Measurements from ENCODE around the gene C12orf76. TPM values are rescaled to one million over a fixed set of nuclear protein-coding genes. Genes with fewer than 3 reads are reported as not detected.
A peak's percentile ranks its signal among the peaks of the same experiment; 100 is the strongest.

C12orf76 gene
- total and polyA plus RNA-seq, 9 of the 15 experiments (the other 6 are each of a cell fraction or from before 2014, with no cell fraction given), result 6.3 to 38.6 (median 12.3) TPM

DNA sequence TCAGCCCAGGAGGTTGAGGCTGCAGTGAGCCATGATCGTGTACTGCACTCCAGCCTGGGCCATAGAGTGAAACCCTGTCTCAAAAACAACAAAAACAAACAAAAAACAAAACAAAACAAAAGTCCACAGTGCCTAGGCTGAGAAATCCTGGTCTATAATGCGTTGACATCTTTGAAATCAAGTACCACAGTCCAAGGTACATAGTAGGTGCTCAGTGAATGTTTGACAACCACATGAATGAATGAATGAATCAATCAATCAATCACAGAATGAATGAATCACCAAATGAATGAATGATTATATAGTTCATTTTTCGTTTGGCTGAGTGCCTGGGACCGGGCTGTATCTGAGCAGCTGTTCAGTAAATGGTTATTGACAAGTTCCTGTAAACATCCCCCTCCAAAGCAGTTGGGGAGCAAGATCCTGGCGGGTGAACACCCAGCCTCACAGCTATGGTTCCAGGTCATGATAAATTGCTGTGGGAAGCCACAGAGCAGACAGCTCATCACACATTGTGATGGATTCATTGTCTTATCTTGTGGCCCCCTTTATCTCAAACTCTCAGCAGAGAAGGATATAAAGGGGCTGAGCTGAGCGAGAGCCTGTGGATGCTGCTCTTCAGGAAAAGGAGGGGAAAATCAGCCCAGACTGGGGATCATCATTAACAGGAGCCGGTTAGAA is 45.4 kb upstream of the C12orf76 start (continued):
- TF ChIP-seq ZNF224 (CRISPR knock-in tag; IDR thresholded peaks at IDR 0.05), result no peak
- TF ChIP-seq TCF3 (CRISPR knock-in tag; IDR thresholded peaks at IDR 0.05), result peak; percentile 96
- TF ChIP-seq, protein P1, sequence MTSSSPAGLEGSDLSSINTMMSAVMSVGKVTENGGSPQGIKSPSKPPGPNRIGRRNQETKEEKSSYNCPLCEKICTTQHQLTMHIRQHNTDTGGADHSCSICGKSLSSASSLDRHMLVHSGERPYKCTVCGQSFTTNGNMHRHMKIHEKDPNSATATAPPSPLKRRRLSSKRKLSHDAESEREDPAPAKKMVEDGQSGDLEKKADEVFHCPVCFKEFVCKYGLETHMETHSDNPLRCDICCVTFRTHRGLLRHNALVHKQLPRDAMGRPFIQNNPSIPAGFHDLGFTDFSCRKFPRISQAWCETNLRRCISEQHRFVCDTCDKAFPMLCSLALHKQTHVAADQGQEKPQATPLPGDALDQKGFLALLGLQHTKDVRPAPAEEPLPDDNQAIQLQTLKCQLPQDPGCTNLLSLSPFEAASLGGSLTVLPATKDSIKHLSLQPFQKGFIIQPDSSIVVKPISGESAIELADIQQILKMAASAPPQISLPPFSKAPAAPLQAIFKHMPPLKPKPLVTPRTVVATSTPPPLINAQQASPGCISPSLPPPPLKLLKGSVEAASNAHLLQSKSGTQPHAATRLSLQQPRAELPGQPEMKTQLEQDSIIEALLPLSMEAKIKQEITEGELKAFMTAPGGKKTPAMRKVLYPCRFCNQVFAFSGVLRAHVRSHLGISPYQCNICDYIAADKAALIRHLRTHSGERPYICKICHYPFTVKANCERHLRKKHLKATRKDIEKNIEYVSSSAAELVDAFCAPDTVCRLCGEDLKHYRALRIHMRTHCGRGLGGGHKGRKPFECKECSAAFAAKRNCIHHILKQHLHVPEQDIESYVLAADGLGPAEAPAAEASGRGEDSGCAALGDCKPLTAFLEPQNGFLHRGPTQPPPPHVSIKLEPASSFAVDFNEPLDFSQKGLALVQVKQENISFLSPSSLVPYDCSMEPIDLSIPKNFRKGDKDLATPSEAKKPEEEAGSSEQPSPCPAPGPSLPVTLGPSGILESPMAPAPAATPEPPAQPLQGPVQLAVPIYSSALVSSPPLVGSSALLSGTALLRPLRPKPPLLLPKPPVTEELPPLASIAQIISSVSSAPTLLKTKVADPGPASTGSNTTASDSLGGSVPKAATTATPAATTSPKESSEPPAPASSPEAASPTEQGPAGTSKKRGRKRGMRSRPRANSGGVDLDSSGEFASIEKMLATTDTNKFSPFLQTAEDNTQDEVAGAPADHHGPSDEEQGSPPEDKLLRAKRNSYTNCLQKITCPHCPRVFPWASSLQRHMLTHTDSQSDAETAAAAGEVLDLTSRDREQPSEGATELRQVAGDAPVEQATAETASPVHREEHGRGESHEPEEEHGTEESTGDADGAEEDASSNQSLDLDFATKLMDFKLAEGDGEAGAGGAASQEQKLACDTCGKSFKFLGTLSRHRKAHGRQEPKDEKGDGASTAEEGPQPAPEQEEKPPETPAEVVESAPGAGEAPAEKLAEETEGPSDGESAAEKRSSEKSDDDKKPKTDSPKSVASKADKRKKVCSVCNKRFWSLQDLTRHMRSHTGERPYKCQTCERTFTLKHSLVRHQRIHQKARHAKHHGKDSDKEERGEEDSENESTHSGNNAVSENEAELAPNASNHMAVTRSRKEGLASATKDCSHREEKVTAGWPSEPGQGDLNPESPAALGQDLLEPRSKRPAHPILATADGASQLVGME (CRISPR knock-in tag; IDR thresholded peaks at IDR 0.05), result 0 out of 2 replicates have a peak, but pooled peaks have one; percentile 37
- no peak for TF ChIP-seq ZNF146 (CRISPR knock-in tag; IDR thresholded peaks at IDR 0.05; ENCODE audit: unreplicated experiment)
- no peak for TF ChIP-seq ZNF217 (CRISPR knock-in tag; IDR thresholded peaks at IDR 0.05)
- TF ChIP-seq, protein P2, sequence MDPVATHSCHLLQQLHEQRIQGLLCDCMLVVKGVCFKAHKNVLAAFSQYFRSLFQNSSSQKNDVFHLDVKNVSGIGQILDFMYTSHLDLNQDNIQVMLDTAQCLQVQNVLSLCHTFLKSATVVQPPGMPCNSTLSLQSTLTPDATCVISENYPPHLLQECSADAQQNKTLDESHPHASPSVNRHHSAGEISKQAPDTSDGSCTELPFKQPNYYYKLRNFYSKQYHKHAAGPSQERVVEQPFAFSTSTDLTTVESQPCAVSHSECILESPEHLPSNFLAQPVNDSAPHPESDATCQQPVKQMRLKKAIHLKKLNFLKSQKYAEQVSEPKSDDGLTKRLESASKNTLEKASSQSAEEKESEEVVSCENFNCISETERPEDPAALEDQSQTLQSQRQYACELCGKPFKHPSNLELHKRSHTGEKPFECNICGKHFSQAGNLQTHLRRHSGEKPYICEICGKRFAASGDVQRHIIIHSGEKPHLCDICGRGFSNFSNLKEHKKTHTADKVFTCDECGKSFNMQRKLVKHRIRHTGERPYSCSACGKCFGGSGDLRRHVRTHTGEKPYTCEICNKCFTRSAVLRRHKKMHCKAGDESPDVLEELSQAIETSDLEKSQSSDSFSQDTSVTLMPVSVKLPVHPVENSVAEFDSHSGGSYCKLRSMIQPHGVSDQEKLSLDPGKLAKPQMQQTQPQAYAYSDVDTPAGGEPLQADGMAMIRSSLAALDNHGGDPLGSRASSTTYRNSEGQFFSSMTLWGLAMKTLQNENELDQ (CRISPR knock-in tag; IDR thresholded peaks at IDR 0.05; ENCODE audit: borderline replicate concordance), result no peak
- TF ChIP-seq RAD51 (IDR thresholded peaks at IDR 0.05; ENCODE audit: borderline replicate concordance, low read depth), result no peak
- peak; percentile 57; the same call in 1 of the 2 replicates for TF ChIP-seq LEF1 (IDR thresholded peaks at IDR 0.05)
- TF ChIP-seq ZNF408 (CRISPR knock-in tag; IDR thresholded peaks at IDR 0.05; ENCODE audit: low read depth), result no peak
- no peak for TF ChIP-seq PRMT5 (CRISPR knock-in tag; IDR thresholded peaks at IDR 0.05)
- no peak for TF ChIP-seq RHOXF2B (CRISPR knock-in tag; conservative IDR thresholded peaks at IDR 0.05)
- peak; percentile 77; the same call in 1 of the 2 replicates for TF ChIP-seq RNF2 (IDR thresholded peaks at IDR 0.05)
- no peak for TF ChIP-seq ZNF75A (CRISPR knock-in tag; IDR thresholded peaks at IDR 0.05)
- TF ChIP-seq RBM14 (IDR thresholded peaks at IDR 0.05; ENCODE audit: borderline replicate concordance, insufficient read depth, low read depth, low read length), result no peak
- peak; percentile 91 to 92 for TF ChIP-seq KDM1A (IDR thresholded peaks at IDR 0.05)
- TF ChIP-seq, protein P3, sequence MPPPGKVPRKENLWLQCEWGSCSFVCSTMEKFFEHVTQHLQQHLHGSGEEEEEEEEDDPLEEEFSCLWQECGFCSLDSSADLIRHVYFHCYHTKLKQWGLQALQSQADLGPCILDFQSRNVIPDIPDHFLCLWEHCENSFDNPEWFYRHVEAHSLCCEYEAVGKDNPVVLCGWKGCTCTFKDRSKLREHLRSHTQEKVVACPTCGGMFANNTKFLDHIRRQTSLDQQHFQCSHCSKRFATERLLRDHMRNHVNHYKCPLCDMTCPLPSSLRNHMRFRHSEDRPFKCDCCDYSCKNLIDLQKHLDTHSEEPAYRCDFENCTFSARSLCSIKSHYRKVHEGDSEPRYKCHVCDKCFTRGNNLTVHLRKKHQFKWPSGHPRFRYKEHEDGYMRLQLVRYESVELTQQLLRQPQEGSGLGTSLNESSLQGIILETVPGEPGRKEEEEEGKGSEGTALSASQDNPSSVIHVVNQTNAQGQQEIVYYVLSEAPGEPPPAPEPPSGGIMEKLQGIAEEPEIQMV (tag; conservative IDR thresholded peaks at IDR 0.05; ENCODE audit: low read depth), result no peak
- TF ChIP-seq, protein P4, sequence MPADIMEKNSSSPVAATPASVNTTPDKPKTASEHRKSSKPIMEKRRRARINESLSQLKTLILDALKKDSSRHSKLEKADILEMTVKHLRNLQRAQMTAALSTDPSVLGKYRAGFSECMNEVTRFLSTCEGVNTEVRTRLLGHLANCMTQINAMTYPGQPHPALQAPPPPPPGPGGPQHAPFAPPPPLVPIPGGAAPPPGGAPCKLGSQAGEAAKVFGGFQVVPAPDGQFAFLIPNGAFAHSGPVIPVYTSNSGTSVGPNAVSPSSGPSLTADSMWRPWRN (IDR thresholded peaks at IDR 0.05; ENCODE audit: low read depth), result no peak
- peak; percentile 80 for TF ChIP-seq SMAD4 (CRISPR knock-in tag; conservative IDR thresholded peaks at IDR 0.05)
- no peak for TF ChIP-seq POLR2AphosphoS2 (IDR thresholded peaks at IDR 0.05; ENCODE audit: low read length)

Measured in K562 (cell line).